HepG2 (cell line): ENCODE measurements around the gene MYO10.

Source experiments
- CHD2 ChIP-seq: IDR thresholded peaks from 2 replicates; pipeline ENCODE4 v1.6.1; 2011; ENCODE audit warnings: low read depth, low read length, improper control_type of control experiment
- CTCF ChIP-seq: sonication (generic); formaldehyde crosslinking; IDR thresholded peaks from 2 replicates; pipeline ENCODE4 v1.5.0; 2020; ENCODE audit warnings: mild to moderate bottlenecking, missing genetic modification reagents, moderate library complexity
- HCFC1 ChIP-seq: fragments of 150-350 bp; IDR thresholded peaks from 2 replicates; pipeline ENCODE4 v1.6.1; 2014; ENCODE audit warnings: low read depth, low read length
- MXD4 ChIP-seq: IDR thresholded peaks from 2 replicates; pipeline ENCODE4 v1.6.1; 2016; ENCODE audit warnings: mild to moderate bottlenecking, missing biosample characterization, missing genetic modification reagents
- POLR2A ChIP-seq, 2 experiments: IDR thresholded peaks; 2 replicates each; pipeline ENCODE4 v1.6.1; 2011; ENCODE audit warnings: low read depth in 2 of 2, low read length in 2 of 2, mild to moderate bottlenecking in 1 of 2, moderate library complexity in 1 of 2; ENCODE audit not compliant: insufficient read depth in 1 of 2
- SMARCE1 ChIP-seq: fragments of 450-650 bp; IDR thresholded peaks from 2 replicates; pipeline ENCODE4 v1.6.1; 2017; ENCODE audit warnings: borderline replicate concordance
- SYNCRIP ChIP-seq: fragments of 200-400 bp; formaldehyde crosslinking; IDR thresholded peaks from 2 replicates; pipeline ENCODE4 v1.6.1; 2018; ENCODE audit warnings: mild to moderate bottlenecking, low read depth, low read length; ENCODE audit not compliant: insufficient read depth
- ZNF883 ChIP-seq: sonication (generic); formaldehyde crosslinking; IDR thresholded peaks from 2 replicates; pipeline ENCODE4 v1.5.1; 2020; ENCODE audit warnings: mild to moderate bottlenecking, missing genetic modification reagents; ENCODE audit errors: not compliant biosample characterization

- TF ChIP-seq ZNF883 (CRISPR knock-in tag) (no peak), HCFC1 (no peak), MXD4 (CRISPR knock-in tag) (no peak), POLR2A (IDR thresholded peaks at IDR 0.05; ENCODE audit: insufficient read depth in 1 of 2, low read depth in 2 of 2, low read length in 2 of 2) (no peak), SMARCE1 (no peak), SYNCRIP (no peak), CTCF (CRISPR knock-in tag) (no peak), CHD2 (no peak)
Observed at GRCh38 chr5:16797951-16798350, 138.1 kb downstream of the MYO10 start.
